Liver (tissue), 9 donors: ENCODE results near the gene CFAP97. TPM values are rescaled to one million over a fixed set of nuclear protein-coding genes. Genes with fewer than 3 reads are reported as not detected.

Source experiments
- DNase-seq: peaks from one replicate; pipeline ENCODE4 v3.0.0-alpha.2; 2017; ENCODE audit warnings: low spot score
- H3K27ac ChIP-seq, 2 donors: one replicate each; pipeline ENCODE4 v1.7.0; 2013; ENCODE audit warnings: inconsistent platforms in 2 of 2, low read length in 2 of 2, control low read depth in 1 of 2, low read depth in 1 of 2, mild to moderate bottlenecking in 1 of 2
- H3K27me3 ChIP-seq, 4 donors: one replicate each; pipeline versions ENCODE4 v1.6.1 to v1.7.0; 2013; ENCODE audit warnings: low read length in 3 of 4, inconsistent platforms in 1 of 4, mild to moderate bottlenecking in 1 of 4, moderate library complexity in 1 of 4; ENCODE audit not compliant: control insufficient read depth in 4 of 4, insufficient read depth in 4 of 4
- H3K36me3 ChIP-seq, 4 donors: one replicate each; pipeline versions ENCODE4 v1.6.1 to v1.7.0; 2013; ENCODE audit warnings: low read length in 3 of 4, mild to moderate bottlenecking in 3 of 4, low read depth in 1 of 4, moderate library complexity in 1 of 4; ENCODE audit not compliant: control insufficient read depth in 4 of 4, insufficient read depth in 3 of 4
- H3K4me1 ChIP-seq, 4 donors: one replicate each; pipeline versions ENCODE4 v1.6.1 to v1.7.0; 2013; ENCODE audit warnings: low read length in 3 of 4, mild to moderate bottlenecking in 3 of 4, moderate library complexity in 1 of 4; ENCODE audit not compliant: control insufficient read depth in 4 of 4, insufficient read depth in 4 of 4
- H3K4me3 ChIP-seq, 3 donors: one replicate each; pipeline versions ENCODE4 v1.6.1 to v1.7.0; 2013; ENCODE audit warnings: low read length in 3 of 3, control low read depth in 1 of 3, low read depth in 1 of 3, mild to moderate bottlenecking in 1 of 3
- H3K9ac ChIP-seq, 2 donors: one replicate each; pipeline ENCODE4 v1.7.0; 2013; ENCODE audit warnings: low read length in 2 of 2, mild to moderate bottlenecking in 2 of 2, moderate library complexity in 2 of 2, control low read depth in 1 of 2, low read depth in 1 of 2
- H3K9me3 ChIP-seq, 4 donors: one replicate each; pipeline versions ENCODE4 v1.6.1 to v1.7.0; 2013; ENCODE audit warnings: low read length in 3 of 4; ENCODE audit not compliant: control insufficient read depth in 4 of 4
- ATF3 ChIP-seq: IDR thresholded peaks from 2 replicates; pipeline ENCODE4 v1.6.1; 2016; ENCODE audit warnings: antibody characterized with exemption
- EGR1 ChIP-seq, 2 donors: IDR thresholded peaks; 2 replicates each; pipeline ENCODE4 v1.6.1; 2016 to 2018; ENCODE audit warnings: antibody characterized with exemption in 2 of 2, low read depth in 2 of 2
- FOXA2 ChIP-seq: IDR thresholded peaks from 2 replicates; pipeline ENCODE4 v1.6.1; 2016; ENCODE audit warnings: antibody characterized with exemption
- GABPA ChIP-seq, 2 donors: IDR thresholded peaks in 1 of 2; conservative IDR thresholded peaks in 1 of 2; 2 replicates each; pipeline ENCODE4 v1.6.1; 2016; ENCODE audit warnings: antibody characterized with exemption in 2 of 2, mild to moderate bottlenecking in 1 of 2, moderate library complexity in 1 of 2
- HNF4A ChIP-seq, 2 donors: conservative IDR thresholded peaks; 2 replicates each; pipeline ENCODE4 v1.6.1; 2016; ENCODE audit warnings: antibody characterized with exemption in 2 of 2, mild to moderate bottlenecking in 2 of 2
- JUND ChIP-seq, 2 donors: IDR thresholded peaks; 2 replicates each; pipeline ENCODE4 v1.6.1; 2016; ENCODE audit warnings: antibody characterized with exemption in 2 of 2
- NR2F2 ChIP-seq: IDR thresholded peaks from 2 replicates; pipeline ENCODE4 v1.6.1; 2016; ENCODE audit warnings: antibody characterized with exemption
- RAD21 ChIP-seq, 2 donors: IDR thresholded peaks; 2 replicates each; pipeline ENCODE4 v1.6.1; 2016; ENCODE audit warnings: antibody characterized with exemption in 2 of 2, mild to moderate bottlenecking in 2 of 2
- REST ChIP-seq: IDR thresholded peaks from 2 replicates; pipeline ENCODE4 v1.6.1; 2016; ENCODE audit warnings: antibody characterized with exemption, mild to moderate bottlenecking
- RXRA ChIP-seq, 2 donors: IDR thresholded peaks; 2 replicates each; pipeline ENCODE4 v1.6.1; 2017 to 2018; ENCODE audit warnings: antibody characterized with exemption in 2 of 2, mild to moderate bottlenecking in 1 of 2
- SP1 ChIP-seq: IDR thresholded peaks from 2 replicates; pipeline ENCODE4 v1.6.1; 2018; ENCODE audit warnings: antibody characterized with exemption, mild to moderate bottlenecking
- TAF1 ChIP-seq: conservative IDR thresholded peaks from 2 replicates; pipeline ENCODE4 v1.6.1; 2016; ENCODE audit warnings: antibody characterized with exemption, mild to moderate bottlenecking
- ZBTB33 ChIP-seq: IDR thresholded peaks from 2 replicates; pipeline ENCODE4 v1.6.1; 2016; ENCODE audit warnings: antibody characterized with exemption
- WGBS: extraction: QIAGEN DNeasy Blood & Tissue Kit; methylation state at CpG from one replicate; pipeline ENCODE4 v1.1.7; 2013; 5-methylcytosine and 5-hydroxymethylcytosine counted together
- polyA plus RNA-seq, 2 donors: library from polyadenylated mRNA; stranded (reverse) in 1 of 2; unstranded in 1 of 2; fragments of 200-250 nt in 1 of 2; fragments of >200 nt in 1 of 2; fragmentation: Nextera tagmentation in 1 of 2; extraction: Ambion mirVana in 1 of 2; gene quantifications; one replicate each; pipeline versions ENCODE4 v1.2.1 to v1.2.3, GENCODE V29; 2013 to 2015
- total RNA-seq, 2 donors: library from RNA; depleted of rRNA; stranded (reverse); fragments of >200 nt; gene quantifications; one replicate each; pipeline ENCODE4 v1.2.3, GENCODE V29; 2014
- donor health status: healthy.
- donor health status: healthy.
- donor health status: healthy.
- donor health status: healthy.
- donor health status: healthy.

The CFAP97 gene
- total and polyA plus RNA-seq, 4 donors = 7.5 to 30.9 (median 18.7) TPM

GRCh38 chr4:185237175-185237574 is 33.4 kb upstream of the CFAP97 start:
- 86% methylated on average over 3 of the region's 3 CpGs for WGBS
- Histone ChIP-seq H3K4me1 (peaks cover 0 to 4% (median under 1%) of the 10 kb centered on the region in 4 donors), H3K9me3 (peaks cover 0 to 2% (median 0%) of the 10 kb centered on the region in 4 donors), H3K4me3 (no peak overlapping the region), H3K9ac (no peak overlapping the region), H3K27me3 (no peaks in the 10 kb centered on the region), H3K36me3 (no peaks in the 10 kb centered on the region), H3K27ac (no peak overlapping the region)
- no peak for DNase-seq
- TF ChIP-seq HNF4A (conservative IDR thresholded peaks at IDR 0.05) = no peak
- no peak for TF ChIP-seq GABPA (IDR thresholded peaks at IDR 0.05 in 1 of 2, conservative IDR thresholded peaks at IDR 0.05 in 1 of 2)
- TF ChIP-seq FOXA2 = no peak
- TF ChIP-seq ZBTB33 = no peak
- no peak for TF ChIP-seq RAD21 (IDR thresholded peaks at IDR 0.05)
- TF ChIP-seq RXRA (IDR thresholded peaks at IDR 0.05) = no peak

- Histone ChIP-seq H3K9ac (no peak overlapping the region), H3K4me1 (peaks cover 0 to 4% (median under 1%) of the 10 kb centered on the region in 4 donors), H3K27me3 (no peaks in the 10 kb centered on the region), H3K36me3 (no peaks in the 10 kb centered on the region), H3K9me3 (peaks cover 0 to 2% (median 0%) of the 10 kb centered on the region in 4 donors), H3K4me3 (no peak overlapping the region), H3K27ac (no peak overlapping the region)
- no peak for TF ChIP-seq EGR1 (IDR thresholded peaks at IDR 0.05; ENCODE audit: low read depth in 2 of 2)
- no peak for TF ChIP-seq REST
- no peak for TF ChIP-seq TAF1
- TF ChIP-seq SP1 = no peak
- no peak for TF ChIP-seq ATF3
- no peak for TF ChIP-seq GABPA (IDR thresholded peaks at IDR 0.05 in 1 of 2, conservative IDR thresholded peaks at IDR 0.05 in 1 of 2)
- TF ChIP-seq NR2F2 = no peak
- TF ChIP-seq ZBTB33 = no peak
- TF ChIP-seq JUND (IDR thresholded peaks at IDR 0.05) = no peak
- DNase-seq = no peak
- 53% methylated on average over 7 of the region's 7 CpGs for WGBS
Observed at GRCh38 chr4:185235843-185236503, 32.2 kb upstream of the CFAP97 start.
